HEK293T (cell line): ENCODE results near the gene MYLK3.

Experiments
- CTCF ChIA-PET: fragments of 350-600 bp; formaldehyde crosslinking; extraction: SDS; loops from one replicate; lab custom pipeline; 2021; ENCODE audit warnings: antibody characterized with exemption, inconsistent platforms; lab: Yijun Ruan, JAX
- POLR2A ChIA-PET: fragments of 350-600 bp; formaldehyde crosslinking; extraction: SDS; loops from one replicate; lab custom pipeline; 2020; ENCODE audit warnings: antibody characterized with exemption, inconsistent platforms; lab: Yijun Ruan, JAX
- DNase-seq: peaks from one replicate; pipeline ENCODE4 v3.0.0; 2012; ENCODE audit warnings: mixed read lengths; ENCODE audit errors: extremely low spot score
- BHLHE40 ChIP-seq: fragments of 450-650 bp; IDR thresholded peaks from 2 replicates; pipeline ENCODE4 v1.6.1; 2016; ENCODE audit warnings: mild to moderate bottlenecking, moderate library complexity, borderline replicate concordance
- CTBP1 ChIP-seq: fragments of 450-650 bp; IDR thresholded peaks from 2 replicates; pipeline ENCODE4 v1.6.1; 2016; ENCODE audit warnings: borderline replicate concordance
- ELF4 ChIP-seq: fragments of 450-650 bp; IDR thresholded peaks from 2 replicates; pipeline ENCODE4 v1.6.1; 2017; ENCODE audit warnings: antibody characterized with exemption
- FOXA1 ChIP-seq: fragments of 450-650 bp; IDR thresholded peaks from 2 replicates; pipeline ENCODE4 v1.6.1; 2016; ENCODE audit warnings: mild to moderate bottlenecking
- FOXK2 ChIP-seq: fragments of 450-650 bp; IDR thresholded peaks from 2 replicates; pipeline ENCODE4 v1.6.1; 2016; ENCODE audit warnings: mild to moderate bottlenecking
- FOXM1 ChIP-seq: fragments of 450-650 bp; IDR thresholded peaks from 2 replicates; pipeline ENCODE4 v1.6.1; 2017; ENCODE audit warnings: mild to moderate bottlenecking, borderline replicate concordance
- HDGF ChIP-seq: fragments of 450-650 bp; IDR thresholded peaks from 2 replicates; pipeline ENCODE4 v1.6.1; 2017; ENCODE audit warnings: antibody characterized with exemption, borderline replicate concordance
- L3MBTL2 ChIP-seq: fragments of 450-650 bp; conservative IDR thresholded peaks from 2 replicates; pipeline ENCODE4 v1.6.1; 2016; ENCODE audit warnings: mild to moderate bottlenecking
- LEF1 ChIP-seq: fragments of 450-650 bp; IDR thresholded peaks from 2 replicates; pipeline ENCODE4 v1.6.1; 2017; ENCODE audit warnings: mild to moderate bottlenecking, borderline replicate concordance
- NFRKB ChIP-seq: fragments of 450-650 bp; IDR thresholded peaks from 2 replicates; pipeline ENCODE4 v1.6.1; 2016; ENCODE audit warnings: mild to moderate bottlenecking, moderate library complexity
- PKNOX1 ChIP-seq: fragments of 450-650 bp; IDR thresholded peaks from 2 replicates; pipeline ENCODE4 v1.6.1; 2016
- SP1 ChIP-seq: fragments of 450-650 bp; IDR thresholded peaks from 2 replicates; pipeline ENCODE4 v1.6.1; 2017
- SUZ12 ChIP-seq: fragments of 450-650 bp; IDR thresholded peaks from 2 replicates; pipeline ENCODE4 v1.6.1; 2016; ENCODE audit warnings: mild to moderate bottlenecking
- TARDBP ChIP-seq: fragments of 450-650 bp; IDR thresholded peaks from 2 replicates; pipeline ENCODE4 v1.6.1; 2016
- ZNF384 ChIP-seq: fragments of 450-650 bp; IDR thresholded peaks from 2 replicates; pipeline ENCODE4 v1.6.1; 2016

Gene MYLK3

GRCh38 chr16:46691726-46692125 is 56.4 kb downstream of the MYLK3 start:
- CTCF ChIA-PET, result interaction anchor here (0.8 to 1.2 kb wide), 2 partner anchors 15 to 18 kb away, joined by 3 read pairs; no protein-coding TSS in a partner anchor
- POLR2A ChIA-PET, result interaction anchor here (0.9 kb wide), 2 partner anchors 98 to 192 kb away, joined by 3 read pairs; no protein-coding TSS in a partner anchor
- TF ChIP-seq SUZ12 (no peak), NFRKB (no peak), HDGF (no peak)
- DNase-seq, result no peak

DNA sequence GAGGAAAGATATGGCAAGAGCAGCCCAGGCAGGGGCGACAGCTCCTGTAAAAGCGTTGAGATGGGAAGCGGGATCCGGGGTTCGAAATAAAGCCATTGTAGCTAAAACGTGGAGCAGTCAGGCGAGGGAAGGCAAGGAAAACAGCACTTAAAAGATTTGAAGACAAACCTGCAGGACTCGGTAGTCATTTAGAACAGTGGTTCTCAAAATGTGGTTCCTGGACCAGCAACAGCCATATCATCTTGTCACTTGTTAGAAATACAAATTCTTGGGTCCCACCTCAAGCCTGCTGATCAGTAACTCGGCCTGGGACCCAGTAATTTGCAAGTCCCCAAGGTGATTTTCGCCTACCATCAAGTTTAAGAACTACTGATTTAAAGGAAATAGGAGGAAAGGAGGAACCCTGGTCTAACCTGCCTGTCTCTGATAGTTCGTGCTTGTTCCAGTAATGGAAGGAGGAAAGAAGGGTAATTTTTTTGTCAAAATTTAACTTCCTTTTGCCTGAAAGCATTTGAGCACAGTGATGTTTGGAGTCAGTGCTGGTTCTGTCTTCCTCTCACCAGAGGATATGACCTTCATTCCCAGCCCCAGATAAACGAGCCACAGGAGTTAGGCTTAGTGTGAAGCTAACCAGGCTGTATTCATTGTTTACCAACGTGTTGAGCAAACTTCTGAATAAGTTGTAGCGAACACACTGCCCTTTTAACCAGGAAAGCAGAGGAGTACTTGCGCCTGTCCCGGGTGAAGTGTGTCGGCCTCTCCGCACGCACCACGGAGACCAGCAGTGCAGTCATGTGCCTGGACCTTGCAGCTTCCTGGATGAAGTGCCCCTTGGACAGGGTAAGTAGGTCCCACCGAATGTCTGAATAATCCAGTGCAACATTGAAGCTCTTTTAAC is 57.6 kb downstream of the MYLK3 start:
- TF ChIP-seq ELF4 (no peak), NFRKB (no peak), CTBP1 (no peak), PKNOX1 (no peak), FOXM1 (no peak), TARDBP (no peak), ZNF384 (no peak), SUZ12 (no peak), FOXA1 (no peak), LEF1 (no peak), BHLHE40 (no peak), SP1 (no peak)
- CTCF ChIA-PET, result interaction anchor here (1.2 kb wide), 1 partner anchor 17 kb away, joined by 3 read pairs; no protein-coding TSS in a partner anchor
- DNase-seq, result no peak
- POLR2A ChIA-PET, result interaction anchor here (0.6 to 1.7 kb wide), 10 partner anchors 16 to 194 kb away, joined by 3 to 7 read pairs (median 3); partner anchors contain the start of gene GPT2

GRCh38 chr16:46689365-46690280 is 58.5 kb downstream of the MYLK3 start, which contains the start of gene ORC6:
ORC6 (plus strand) TSS chr16:46689659; CDS start chr16:46689706, 47 bp downstream.
- no peak for TF ChIP-seq SUZ12
- peak; percentile 56 for TF ChIP-seq L3MBTL2
- no peak for TF ChIP-seq ZNF384
- no peak for TF ChIP-seq NFRKB
- TF ChIP-seq ELF4, result peak; percentile 32; the same call in 1 of the 2 replicates
- TF ChIP-seq FOXA1, result no peak
- POLR2A ChIA-PET, result interaction anchor here (0.6 to 1.7 kb wide), 9 partner anchors 11 to 195 kb away, joined by 3 to 7 read pairs (median 3); partner anchors contain the start of gene GPT2
- CTCF ChIA-PET, result no interaction called here
- DNase-seq, result peak; percentile 94

DNA sequence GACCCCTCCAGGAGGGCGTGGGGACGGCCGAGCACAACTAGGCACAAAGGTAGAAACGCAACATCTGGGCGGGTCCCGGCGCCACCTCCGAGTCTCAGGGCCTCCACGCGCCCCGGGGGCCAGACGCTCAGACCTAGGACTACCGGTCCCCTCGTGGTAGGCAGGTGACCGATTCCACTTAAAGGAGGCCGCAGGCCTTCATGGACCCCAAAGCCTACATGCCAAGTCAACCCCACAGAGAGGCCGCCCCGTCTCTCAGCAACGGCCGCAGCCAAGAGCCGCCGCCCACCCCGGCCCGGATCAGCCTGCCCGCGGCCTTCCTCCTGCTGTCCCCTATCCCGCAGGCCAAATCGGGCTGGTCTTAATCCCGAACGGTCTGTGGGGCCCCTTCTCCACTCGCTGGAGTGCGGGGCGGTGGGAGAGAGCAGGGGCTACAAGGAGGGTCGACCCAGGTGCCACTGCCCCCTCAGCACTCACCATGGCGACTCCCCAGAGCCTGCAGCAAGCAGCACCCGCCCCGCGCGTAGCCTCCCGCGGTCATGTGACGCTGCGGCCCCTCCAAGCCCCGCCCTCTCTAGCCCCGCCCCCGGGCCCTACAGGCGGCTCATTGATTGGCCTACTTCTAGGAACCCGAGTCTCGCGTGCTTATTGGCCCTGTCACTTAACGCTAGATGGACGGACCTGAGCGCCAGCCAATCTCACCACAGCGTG is 59.3 kb downstream of the MYLK3 start, which contains the start of gene VPS35:
TSS of gene VPS35 (minus strand) at position 525 of the 711 bp plus-strand sequence. CDS start at position 480, 45 bp downstream.
- CTCF ChIA-PET, result no interaction called here
- DNase-seq, result peak; percentile 92
- TF ChIP-seq SP1 (peak; percentile 44; the same call in 1 of the 2 replicates), PKNOX1 (peak; percentile 99), FOXA1 (no peak), L3MBTL2 (peak; percentile 48), LEF1 (peak; percentile 40; the same call in 1 of the 2 replicates), CTBP1 (no peak)
- POLR2A ChIA-PET, result interaction anchor here (0.8 to 1.7 kb wide), 5 partner anchors 11 to 196 kb away, joined by 3 to 7 read pairs (median 5); partner anchors contain the start of gene GPT2

DNA sequence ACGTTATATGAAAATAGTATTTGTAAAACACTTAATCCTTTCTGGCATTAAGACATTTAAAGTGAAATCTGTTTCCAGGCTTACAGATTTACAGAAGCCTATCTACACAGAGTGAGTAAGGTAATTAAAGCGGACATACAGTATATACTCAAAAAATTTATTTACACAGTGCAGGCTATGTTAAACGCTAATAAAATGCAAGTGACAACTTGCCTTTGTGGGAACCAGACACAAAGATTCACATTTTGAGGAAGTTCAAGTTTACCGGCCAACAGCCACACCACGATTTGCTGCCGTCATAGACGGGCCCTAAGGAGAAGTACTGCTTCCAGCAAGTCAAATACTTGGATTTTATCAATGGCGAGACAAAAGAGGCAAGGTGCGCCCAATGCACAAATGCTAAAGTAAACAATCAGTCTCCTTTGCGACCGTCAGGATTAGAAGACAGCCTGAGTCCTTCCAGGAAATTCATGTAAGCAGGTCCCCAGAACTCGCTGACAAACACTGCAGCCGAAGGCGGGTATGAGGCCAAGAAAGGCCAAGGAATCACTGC is 60.0 kb downstream of the MYLK3 start:
- TF ChIP-seq SUZ12 (no peak), FOXK2 (no peak), HDGF (no peak), SP1 (no peak), ZNF384 (no peak), BHLHE40 (no peak)
- POLR2A ChIA-PET, result no interaction called here
- DNase-seq, result no peak
- CTCF ChIA-PET, result no interaction called here

DNA sequence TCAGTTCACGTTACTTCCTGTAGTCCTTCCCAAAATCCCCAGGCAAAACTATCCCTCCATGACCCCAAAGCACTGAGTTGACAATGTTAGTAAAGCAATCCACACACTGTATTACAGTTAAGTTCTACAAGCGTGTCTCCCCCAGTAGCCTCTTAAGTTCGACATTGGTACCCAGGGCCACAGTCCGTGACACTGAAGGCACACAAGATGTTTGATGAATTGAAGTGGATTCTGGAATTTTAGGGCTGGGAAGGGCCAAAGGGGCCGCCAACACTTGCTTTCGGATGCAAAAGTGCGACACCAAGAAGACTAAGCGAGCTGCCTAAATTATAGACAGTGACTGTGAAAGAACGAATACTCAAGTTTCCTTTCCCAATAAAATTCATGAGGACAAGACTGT is 60.7 kb downstream of the MYLK3 start:
- CTCF ChIA-PET, result interaction anchor here (1.2 kb wide), 1 partner anchor 14 kb away, joined by 3 read pairs; no protein-coding TSS in a partner anchor

More for the DNA sequence above, 60.7 kb downstream of the MYLK3 start:
- TF ChIP-seq FOXM1 (no peak), FOXK2 (no peak), L3MBTL2 (no peak), ELF4 (no peak), CTBP1 (no peak), SUZ12 (no peak), LEF1 (no peak), HDGF (no peak), NFRKB (no peak), BHLHE40 (no peak)
- no peak for DNase-seq
- POLR2A ChIA-PET, result no interaction called here
